ENCODE data around the gene CEACAM20.

GRCh38 chr19:44549507-44549906 lies 20.0 kb upstream of the CEACAM20 start:
- TF ChIP-seq CTCF (IDR thresholded peaks at IDR 0.05) (no peak), POLR2A (IDR thresholded peaks at IDR 0.05) (no peak)
